Neural progenitor cell (in vitro differentiated cells): ENCODE measurements around the gene TNXB.

Source experiments
- EZH2phosphoT487 ChIP-seq: fragments of 200-600 bp; sonication (generic); IDR thresholded peaks from 2 replicates; pipeline ENCODE4 v1.6.1; 2017; ENCODE audit warnings: antibody characterized with exemption
- TF ChIP-seq, protein P1 (sequence below): fragments of 200-600 bp; sonication (generic); IDR thresholded peaks from 2 replicates; pipeline ENCODE4 v1.5.1; 2017; ENCODE audit warnings: antibody characterized with exemption, mild to moderate bottlenecking

DNA sequence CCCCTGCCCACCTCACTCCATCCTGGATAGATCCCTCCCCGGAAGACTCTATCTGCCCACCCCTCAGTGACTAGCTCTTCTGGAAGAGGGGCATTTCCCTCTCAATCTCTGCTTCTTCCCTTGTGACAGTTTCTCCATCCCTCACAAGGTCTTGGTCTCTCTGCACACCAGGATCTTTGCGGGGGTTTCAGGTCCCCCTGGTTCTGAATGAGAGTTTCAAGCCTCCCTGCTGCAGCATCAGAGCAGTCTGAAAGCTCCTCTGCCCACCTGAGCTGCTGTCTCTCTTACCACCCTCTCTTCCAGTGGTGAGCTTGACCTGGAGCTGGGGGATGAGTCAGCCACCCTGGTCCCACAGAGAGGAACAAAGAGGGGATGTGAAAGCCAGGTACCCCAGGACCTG, 24.4 kb downstream of the TNXB start:
- TF ChIP-seq, protein P1, sequence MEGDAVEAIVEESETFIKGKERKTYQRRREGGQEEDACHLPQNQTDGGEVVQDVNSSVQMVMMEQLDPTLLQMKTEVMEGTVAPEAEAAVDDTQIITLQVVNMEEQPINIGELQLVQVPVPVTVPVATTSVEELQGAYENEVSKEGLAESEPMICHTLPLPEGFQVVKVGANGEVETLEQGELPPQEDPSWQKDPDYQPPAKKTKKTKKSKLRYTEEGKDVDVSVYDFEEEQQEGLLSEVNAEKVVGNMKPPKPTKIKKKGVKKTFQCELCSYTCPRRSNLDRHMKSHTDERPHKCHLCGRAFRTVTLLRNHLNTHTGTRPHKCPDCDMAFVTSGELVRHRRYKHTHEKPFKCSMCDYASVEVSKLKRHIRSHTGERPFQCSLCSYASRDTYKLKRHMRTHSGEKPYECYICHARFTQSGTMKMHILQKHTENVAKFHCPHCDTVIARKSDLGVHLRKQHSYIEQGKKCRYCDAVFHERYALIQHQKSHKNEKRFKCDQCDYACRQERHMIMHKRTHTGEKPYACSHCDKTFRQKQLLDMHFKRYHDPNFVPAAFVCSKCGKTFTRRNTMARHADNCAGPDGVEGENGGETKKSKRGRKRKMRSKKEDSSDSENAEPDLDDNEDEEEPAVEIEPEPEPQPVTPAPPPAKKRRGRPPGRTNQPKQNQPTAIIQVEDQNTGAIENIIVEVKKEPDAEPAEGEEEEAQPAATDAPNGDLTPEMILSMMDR: no peak
- no peak for TF ChIP-seq EZH2phosphoT487
